ENCODE data around the gene AAMDC. TPM values are rescaled to one million over a fixed set of nuclear protein-coding genes. Genes with fewer than 3 reads are reported as not detected.

The AAMDC gene
- total and polyA plus RNA-seq, 7 donors = 54.5 to 160 (median 70.1) TPM

DNA sequence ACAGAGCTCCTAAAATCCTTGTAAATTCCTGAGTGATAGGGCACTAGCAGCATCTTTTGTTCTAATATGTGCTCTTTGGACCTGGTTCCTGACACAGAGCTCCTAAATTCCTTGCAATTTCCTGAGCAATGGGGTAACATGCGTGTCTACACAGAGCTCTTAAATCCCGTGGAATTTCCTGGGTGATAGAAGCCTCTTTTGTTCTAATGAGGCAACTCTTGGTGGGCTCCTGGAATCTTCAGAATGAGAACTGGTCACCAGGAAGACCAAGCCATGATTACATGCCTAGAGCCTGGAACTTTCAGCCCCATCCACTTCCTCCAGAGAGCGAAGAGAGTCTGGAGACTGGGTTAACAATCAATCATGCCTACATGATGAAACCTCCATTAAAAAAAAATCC, 19.5 kb upstream of the AAMDC start:
- no peak for DNase-seq
- ATAC-seq = no peak
- Histone ChIP-seq H3K27ac (no peak overlapping the region), H3K9me3 (no peaks in the 10 kb centered on the region), H3K4me3 (no peak overlapping the region), H3K4me1 (peaks cover 10% of the 10 kb centered on the region), H3K27me3 (ENCODE audit: insufficient read depth in 3 of 3, low read length in 2 of 3) (no peaks in the 10 kb centered on the region), H3K36me3 (ENCODE audit: insufficient read depth in 1 of 2, low read depth in 1 of 2) (no peaks in the 10 kb centered on the region)
- 54 to 67% (median 60%) methylated on average over 3 of the region's 3 CpGs for WGBS, 3 donors
- intact Hi-C loops (cut with DNase I) = no loop called here
- TF ChIP-seq, protein P1, sequence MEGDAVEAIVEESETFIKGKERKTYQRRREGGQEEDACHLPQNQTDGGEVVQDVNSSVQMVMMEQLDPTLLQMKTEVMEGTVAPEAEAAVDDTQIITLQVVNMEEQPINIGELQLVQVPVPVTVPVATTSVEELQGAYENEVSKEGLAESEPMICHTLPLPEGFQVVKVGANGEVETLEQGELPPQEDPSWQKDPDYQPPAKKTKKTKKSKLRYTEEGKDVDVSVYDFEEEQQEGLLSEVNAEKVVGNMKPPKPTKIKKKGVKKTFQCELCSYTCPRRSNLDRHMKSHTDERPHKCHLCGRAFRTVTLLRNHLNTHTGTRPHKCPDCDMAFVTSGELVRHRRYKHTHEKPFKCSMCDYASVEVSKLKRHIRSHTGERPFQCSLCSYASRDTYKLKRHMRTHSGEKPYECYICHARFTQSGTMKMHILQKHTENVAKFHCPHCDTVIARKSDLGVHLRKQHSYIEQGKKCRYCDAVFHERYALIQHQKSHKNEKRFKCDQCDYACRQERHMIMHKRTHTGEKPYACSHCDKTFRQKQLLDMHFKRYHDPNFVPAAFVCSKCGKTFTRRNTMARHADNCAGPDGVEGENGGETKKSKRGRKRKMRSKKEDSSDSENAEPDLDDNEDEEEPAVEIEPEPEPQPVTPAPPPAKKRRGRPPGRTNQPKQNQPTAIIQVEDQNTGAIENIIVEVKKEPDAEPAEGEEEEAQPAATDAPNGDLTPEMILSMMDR (IDR thresholded peaks at IDR 0.05) = no peak

DNA sequence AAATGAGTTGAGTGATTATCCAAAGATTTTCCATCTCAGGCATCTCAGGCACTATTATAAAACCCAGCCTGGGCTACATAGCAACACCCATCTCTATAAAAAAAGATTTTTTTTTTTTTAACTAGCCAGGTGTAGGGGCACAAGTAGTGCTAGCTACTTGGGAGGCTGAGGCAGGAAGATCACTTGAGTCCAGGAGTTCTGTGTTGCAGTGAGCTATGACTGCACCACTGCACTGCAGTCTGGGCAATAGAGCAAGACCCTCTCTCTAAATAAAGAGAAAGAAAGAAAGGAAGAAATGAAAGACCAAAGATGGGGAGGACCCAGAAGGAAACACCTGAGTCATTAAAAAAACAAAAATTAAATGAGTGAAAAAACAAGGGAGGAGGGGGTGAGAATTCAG, 14.5 kb upstream of the AAMDC start:
- ATAC-seq (no peak), DNase-seq (no peak)
- Histone ChIP-seq H3K4me1 (peaks cover 12% of the 10 kb centered on the region), H3K9me3 (no peaks in the 10 kb centered on the region), H3K36me3 (ENCODE audit: insufficient read depth in 1 of 2, low read depth in 1 of 2) (peaks cover 0 to 5% of the 10 kb centered on the region in 2 donors), H3K4me3 (no peak overlapping the region), H3K27ac (no peak overlapping the region), H3K27me3 (ENCODE audit: insufficient read depth in 3 of 3, low read length in 2 of 3) (no peaks in the 10 kb centered on the region)
- TF ChIP-seq, protein P1 (IDR thresholded peaks at IDR 0.05) = no peak
- intact Hi-C loops (cut with DNase I) = no loop called here

DNA sequence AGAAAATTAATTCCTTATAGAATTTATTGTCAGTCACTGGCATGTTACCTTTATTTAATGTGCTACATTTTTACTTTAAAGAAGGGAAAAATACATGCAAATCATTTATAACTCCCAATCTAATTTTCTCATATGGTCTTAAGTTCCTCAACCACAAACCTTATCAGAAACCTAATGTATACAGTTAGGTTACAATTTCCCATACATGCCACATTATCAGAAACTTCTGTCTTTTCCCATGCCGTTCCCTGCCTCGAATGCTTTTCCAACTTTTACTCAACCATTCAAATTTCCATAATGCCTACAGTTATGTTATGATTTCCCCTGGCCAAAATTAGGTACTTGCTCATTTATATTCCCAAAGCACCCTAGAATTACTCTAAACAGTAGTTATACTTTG, 14.0 kb upstream of the AAMDC start:
- H3K36me3 ChIP-seq (ENCODE audit: insufficient read depth in 1 of 2, low read depth in 1 of 2) = peaks cover 0 to 5% of the 10 kb centered on the region in 2 donors
- ATAC-seq (no peak), DNase-seq (no peak)
- TF ChIP-seq, protein P1 (IDR thresholded peaks at IDR 0.05) = no peak
- H3K27me3 ChIP-seq (ENCODE audit: insufficient read depth in 3 of 3, low read length in 2 of 3) = no peaks in the 10 kb centered on the region
- no peak overlapping the region for H3K4me3 ChIP-seq
- peaks cover 12% of the 10 kb centered on the region for H3K4me1 ChIP-seq
- H3K9me3 ChIP-seq = no peaks in the 10 kb centered on the region
- intact Hi-C loops (cut with DNase I) = no loop called here
- H3K27ac ChIP-seq = no peak overlapping the region
- WGBS, 3 donors = 91 to 94% (median 92%) methylated on average over 2 of the region's 2 CpGs

DNA sequence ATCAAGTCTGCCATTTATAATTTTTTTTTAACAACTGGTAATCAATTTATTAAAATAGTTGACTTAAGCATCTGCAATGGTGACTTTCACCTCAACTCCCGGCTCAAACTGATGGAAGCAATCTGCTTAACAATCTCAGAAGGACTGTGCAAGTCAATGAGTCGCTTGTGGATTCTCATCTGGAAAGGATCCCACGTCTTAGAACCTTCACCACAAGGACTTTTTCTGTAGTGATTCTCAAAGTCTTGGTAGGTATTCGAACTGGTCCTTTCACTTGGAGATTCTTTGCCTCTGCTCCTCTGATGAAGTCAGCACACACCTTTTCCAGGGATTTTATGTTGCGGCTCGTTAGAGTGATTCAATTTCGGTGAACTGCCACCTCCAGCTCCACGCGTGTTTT, 7.7 kb upstream of the AAMDC start:
- TF ChIP-seq, protein P1 (IDR thresholded peaks at IDR 0.05) = no peak
- ATAC-seq (no peak), DNase-seq (no peak)
- 94 to 95% (median 94%) methylated on average over 9 of the region's 9 CpGs for WGBS, 3 donors
- H3K9me3 ChIP-seq = peaks cover 4% of the 10 kb centered on the region
- no peaks in the 10 kb centered on the region for H3K27me3 ChIP-seq (ENCODE audit: insufficient read depth in 3 of 3, low read length in 2 of 3)
- intact Hi-C loops (cut with DNase I) = no loop called here
- H3K4me3 ChIP-seq = no peak overlapping the region
- H3K36me3 ChIP-seq (ENCODE audit: insufficient read depth in 1 of 2, low read depth in 1 of 2) = peaks cover 0 to 5% of the 10 kb centered on the region in 2 donors
- peaks cover 23% of the 10 kb centered on the region for H3K4me1 ChIP-seq
- H3K27ac ChIP-seq = no peak overlapping the region

DNA sequence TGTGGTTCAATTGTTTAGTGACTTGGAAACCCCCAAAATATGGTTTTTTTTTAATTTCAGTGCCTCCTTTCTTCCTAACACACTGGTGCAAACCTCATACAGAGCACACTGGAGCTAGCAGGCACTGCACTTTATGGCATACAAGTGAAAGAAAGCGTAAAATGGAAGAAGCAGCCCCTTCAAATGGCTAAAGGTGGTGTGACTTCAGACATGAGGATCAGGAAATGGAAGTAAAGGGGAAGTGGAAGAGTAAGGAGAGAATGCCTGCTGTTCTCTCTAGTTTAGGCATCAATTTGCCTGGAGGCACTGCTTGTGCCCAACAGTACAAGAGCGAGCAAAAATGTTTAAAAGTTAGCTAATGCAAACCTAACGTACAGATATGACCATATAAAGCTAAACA, 6.1 kb upstream of the AAMDC start:
- DNase-seq = no peak
- intact Hi-C loops (cut with DNase I) = no loop called here
- Histone ChIP-seq H3K9me3 (peaks cover 4% of the 10 kb centered on the region), H3K4me3 (no peak overlapping the region), H3K27ac (no peak overlapping the region), H3K36me3 (ENCODE audit: insufficient read depth in 1 of 2, low read depth in 1 of 2) (peaks cover 0 to 5% of the 10 kb centered on the region in 2 donors), H3K4me1 (peaks cover 24% of the 10 kb centered on the region), H3K27me3 (ENCODE audit: insufficient read depth in 3 of 3, low read length in 2 of 3) (no peaks in the 10 kb centered on the region)
- WGBS, 3 donors = 97 to 100% (median 100%) methylated on average over 3 of the region's 3 CpGs
- TF ChIP-seq, protein P1 (IDR thresholded peaks at IDR 0.05) = no peak
- no peak for ATAC-seq
